GM21576 (cell line): Measurements from ENCODE around the gene ZNF280A.
"Not testable (repeated sequence)": the region's sequence is repeated elsewhere in the genome, so short reads cannot be mapped to it uniquely, and the experiment has no call there.

Experiments used
- ATAC-seq: cut with Tn5 transposase; IDR thresholded peaks from one replicate; pipeline ENCODE4 v1.9.1; 2021; ENCODE audit warnings: mild to moderate bottlenecking, moderate library complexity; ENCODE audit not compliant: unreplicated experiment

ZNF280A gene

GRCh38 chr22:22471104-22471503 lies 49.0 kb downstream of the ZNF280A start:
- not testable (repeated sequence) for ATAC-seq

- ATAC-seq = no peak
Observed at GRCh38 chr22:22469527-22469926, 50.5 kb downstream of the ZNF280A start.

- ATAC-seq = not testable (repeated sequence)
Observed at GRCh38 chr22:22468794-22469469, 51.1 kb downstream of the ZNF280A start.

GRCh38 chr22:22467112-22467511 lies 53.0 kb downstream of the ZNF280A start:
- ATAC-seq = no peak

GRCh38 chr22:22465782-22466181 lies 54.3 kb downstream of the ZNF280A start:
- ATAC-seq = no peak

GRCh38 chr22:22465094-22465602 lies 54.9 kb downstream of the ZNF280A start:
- ATAC-seq = no peak

GRCh38 chr22:22464541-22465054 lies 55.5 kb downstream of the ZNF280A start:
- no peak for ATAC-seq

- ATAC-seq = no peak
Observed at GRCh38 chr22:22463855-22464540, 56.1 kb downstream of the ZNF280A start.
